ENCODE data around the gene POPDC2.

The POPDC2 gene

DNA sequence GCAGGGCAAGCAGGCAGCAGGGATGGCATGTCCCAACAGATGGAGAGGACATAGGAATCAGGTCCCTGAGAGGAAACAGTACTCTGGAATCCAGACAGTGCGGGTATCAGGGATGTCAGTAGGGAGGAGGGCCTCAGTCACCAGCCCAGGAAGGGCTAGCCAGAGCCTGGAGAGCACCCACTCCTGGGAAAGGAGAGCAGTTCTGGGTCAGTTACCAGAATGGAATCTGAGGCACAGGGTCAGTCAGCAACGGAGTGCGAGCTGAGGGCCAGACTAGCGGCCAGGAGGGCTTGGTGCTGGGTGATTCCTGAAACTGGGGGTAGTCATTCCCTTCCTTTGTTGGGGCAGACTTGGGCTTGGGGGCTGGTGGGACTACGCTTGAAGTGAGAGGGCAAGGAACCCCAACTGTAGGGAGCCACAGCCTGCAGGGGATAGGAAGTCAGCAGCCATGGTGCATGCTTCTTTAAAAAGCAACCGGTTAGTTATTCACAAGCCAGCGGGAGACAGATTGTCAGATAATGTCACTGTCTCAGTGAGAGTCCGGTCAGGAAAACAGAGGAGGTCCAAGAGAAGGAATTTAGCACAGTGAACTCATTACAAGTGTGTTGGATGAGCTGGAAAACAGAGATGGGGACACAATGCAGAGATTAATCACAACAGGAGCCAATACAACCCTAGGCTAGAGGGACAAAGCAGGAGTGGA, 34.8 kb downstream of the POPDC2 start:
- Histone ChIP-seq H3K9me3 (ENCODE audit: control insufficient read depth, insufficient read depth, low read length) (no peaks in the 10 kb centered on the region), H3K9ac (ENCODE audit: low read depth, low read length) (no peak overlapping the region), H3K4me1 (ENCODE audit: insufficient read depth, low read length) (peaks cover under 1% of the 10 kb centered on the region; the same call in 1 of the 2 replicates), H3K36me3 (ENCODE audit: insufficient read depth, low read length) (no peaks in the 10 kb centered on the region)

- H3K9me3 ChIP-seq (ENCODE audit: control insufficient read depth, insufficient read depth, low read length): no peaks in the 10 kb centered on the region
- H3K9ac ChIP-seq (ENCODE audit: low read depth, low read length): no peak overlapping the region
- H3K4me1 ChIP-seq (ENCODE audit: insufficient read depth, low read length): no peaks in the 10 kb centered on the region
- H3K36me3 ChIP-seq (ENCODE audit: insufficient read depth, low read length): no peaks in the 10 kb centered on the region
These were observed 36.2 kb downstream of the POPDC2 start for GRCh38 chr3:119624002-119624720.

- Histone ChIP-seq H3K9me3 (ENCODE audit: control insufficient read depth, insufficient read depth, low read length) (no peaks in the 10 kb centered on the region), H3K4me1 (ENCODE audit: insufficient read depth, low read length) (no peaks in the 10 kb centered on the region), H3K36me3 (ENCODE audit: insufficient read depth, low read length) (no peaks in the 10 kb centered on the region), H3K9ac (ENCODE audit: low read depth, low read length) (no peak overlapping the region)
These were observed 39.5 kb downstream of the POPDC2 start for GRCh38 chr3:119620899-119621298.

GRCh38 chr3:119619094-119619493, 41.3 kb downstream of the POPDC2 start:
- Histone ChIP-seq H3K4me1 (ENCODE audit: insufficient read depth, low read length) (no peaks in the 10 kb centered on the region), H3K9me3 (ENCODE audit: control insufficient read depth, insufficient read depth, low read length) (no peaks in the 10 kb centered on the region)

DNA sequence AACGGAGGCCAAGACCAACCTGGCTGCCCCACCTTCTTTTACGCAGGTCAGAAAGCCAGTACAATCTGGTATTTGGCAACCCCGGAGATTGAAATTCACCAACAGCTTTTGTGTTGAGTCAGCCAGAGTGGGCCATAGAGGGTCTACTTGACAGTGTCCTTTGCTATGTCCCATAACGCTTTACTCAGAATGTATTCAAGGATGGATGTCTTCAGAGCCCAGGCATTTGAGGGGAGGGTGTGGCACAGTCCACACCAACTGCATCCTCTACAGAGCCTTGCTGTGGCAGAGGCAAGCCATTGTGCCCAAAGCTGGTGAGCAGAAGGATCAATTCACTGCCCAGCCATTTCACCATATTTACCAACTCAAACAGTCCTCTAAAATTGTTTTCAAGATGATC, 44.3 kb downstream of the POPDC2 start:
- H3K9ac ChIP-seq (ENCODE audit: low read depth, low read length): no peak overlapping the region

More at GRCh38 chr3:119619094-119619493, 41.3 kb downstream of the POPDC2 start:
- Histone ChIP-seq H3K36me3 (ENCODE audit: insufficient read depth, low read length) (no peaks in the 10 kb centered on the region), H3K9ac (ENCODE audit: low read depth, low read length) (no peak overlapping the region)

DNA sequence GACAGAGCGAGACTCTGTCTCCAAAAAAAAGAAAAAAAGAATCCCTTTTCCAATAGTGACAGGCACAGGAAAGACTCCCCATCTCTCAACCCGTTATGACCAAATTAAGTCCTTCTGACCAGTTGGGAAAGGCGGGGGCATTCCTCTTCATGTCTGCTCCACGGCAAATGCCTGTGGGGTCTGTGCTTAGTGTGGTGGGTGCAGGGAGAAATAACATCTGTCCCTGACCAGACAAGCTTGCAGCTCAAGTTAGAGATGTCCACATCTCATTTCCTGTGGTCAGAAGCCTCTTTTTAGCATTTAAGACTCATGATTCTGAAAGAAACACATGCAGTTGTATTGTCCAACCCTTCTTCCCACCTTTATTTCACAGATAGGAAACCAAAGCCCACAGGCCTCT, 46.5 kb downstream of the POPDC2 start:
- H3K9ac ChIP-seq (ENCODE audit: low read depth, low read length): no peak overlapping the region
- no peaks in the 10 kb centered on the region for H3K36me3 ChIP-seq (ENCODE audit: insufficient read depth, low read length)
- no peaks in the 10 kb centered on the region; the same call in 1 of the 2 replicates for H3K4me1 ChIP-seq (ENCODE audit: insufficient read depth, low read length)
- no peaks in the 10 kb centered on the region for H3K9me3 ChIP-seq (ENCODE audit: control insufficient read depth, insufficient read depth, low read length)

More for the DNA sequence above, 44.3 kb downstream of the POPDC2 start:
- Histone ChIP-seq H3K36me3 (ENCODE audit: insufficient read depth, low read length) (no peaks in the 10 kb centered on the region), H3K9me3 (ENCODE audit: control insufficient read depth, insufficient read depth, low read length) (no peaks in the 10 kb centered on the region), H3K4me1 (ENCODE audit: insufficient read depth, low read length) (no peaks in the 10 kb centered on the region)

DNA sequence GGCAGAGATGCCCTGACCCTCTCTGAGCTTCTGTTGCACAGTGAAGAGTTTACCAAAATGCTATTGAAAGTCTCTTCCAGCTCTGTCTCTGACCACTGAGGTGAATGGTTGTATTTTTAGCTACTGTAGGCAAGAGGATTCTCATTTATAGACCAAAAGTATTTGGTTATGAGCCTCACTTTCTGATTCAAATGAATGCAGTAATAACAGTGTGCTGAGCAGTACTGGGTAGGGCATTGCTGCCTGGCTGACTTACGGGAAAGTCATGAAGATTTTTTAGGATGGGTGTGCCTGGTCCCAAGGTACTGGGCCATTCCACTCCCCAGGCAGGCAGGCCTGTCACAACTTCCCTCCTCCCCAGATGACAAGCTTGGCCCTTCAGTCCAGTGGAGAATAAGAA, 47.2 kb downstream of the POPDC2 start:
- Histone ChIP-seq H3K36me3 (ENCODE audit: insufficient read depth, low read length) (no peaks in the 10 kb centered on the region), H3K9me3 (ENCODE audit: control insufficient read depth, insufficient read depth, low read length) (no peaks in the 10 kb centered on the region), H3K4me1 (ENCODE audit: insufficient read depth, low read length) (no peaks in the 10 kb centered on the region; the same call in 1 of the 2 replicates), H3K9ac (ENCODE audit: low read depth, low read length) (no peak overlapping the region)

GRCh38 chr3:119611664-119612063, 48.7 kb downstream of the POPDC2 start:
- no peaks in the 10 kb centered on the region; the same call in 1 of the 2 replicates for H3K4me1 ChIP-seq (ENCODE audit: insufficient read depth, low read length)
- H3K9ac ChIP-seq (ENCODE audit: low read depth, low read length): no peak overlapping the region
- no peaks in the 10 kb centered on the region for H3K36me3 ChIP-seq (ENCODE audit: insufficient read depth, low read length)
- H3K9me3 ChIP-seq (ENCODE audit: control insufficient read depth, insufficient read depth, low read length): no peaks in the 10 kb centered on the region

GRCh38 chr3:119609301-119609700, 51.1 kb downstream of the POPDC2 start:
- Histone ChIP-seq H3K9me3 (ENCODE audit: control insufficient read depth, insufficient read depth, low read length) (no peaks in the 10 kb centered on the region), H3K4me1 (ENCODE audit: insufficient read depth, low read length) (peaks cover 5% of the 10 kb centered on the region; the same call in 1 of the 2 replicates), H3K9ac (ENCODE audit: low read depth, low read length) (no peak overlapping the region), H3K36me3 (ENCODE audit: insufficient read depth, low read length) (no peaks in the 10 kb centered on the region)

DNA sequence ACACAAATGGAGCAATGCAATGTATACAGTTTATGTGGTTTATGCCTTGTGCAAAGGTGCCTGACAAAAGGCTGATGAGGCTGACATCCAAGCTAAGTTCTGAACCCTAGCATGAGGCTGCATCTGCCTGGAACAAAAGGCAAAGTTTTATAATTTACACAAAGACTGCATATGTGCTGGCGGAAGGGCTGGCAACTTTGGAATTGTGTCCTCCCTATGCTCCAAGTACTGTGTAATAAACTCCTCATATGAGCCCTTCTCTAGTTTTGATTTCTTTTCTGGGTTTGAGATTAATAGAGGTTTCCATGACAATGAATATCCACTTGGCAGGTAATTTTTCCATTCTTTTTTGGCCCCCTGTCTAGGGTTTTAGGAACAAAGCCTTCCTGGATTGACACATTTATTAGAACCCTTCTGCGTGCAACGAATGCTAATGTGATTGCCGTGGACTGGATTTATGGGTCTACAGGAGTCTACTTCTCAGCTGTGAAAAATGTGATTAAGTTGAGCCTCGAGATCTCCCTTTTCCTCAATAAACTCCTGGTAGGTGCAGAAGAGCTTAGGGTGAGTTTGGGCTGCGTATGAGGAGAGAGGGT, 51.9 kb downstream of the POPDC2 start:
- Histone ChIP-seq H3K4me1 (ENCODE audit: insufficient read depth, low read length) (peaks cover 5% of the 10 kb centered on the region; the same call in 1 of the 2 replicates), H3K36me3 (ENCODE audit: insufficient read depth, low read length) (no peaks in the 10 kb centered on the region), H3K9ac (ENCODE audit: low read depth, low read length) (no peak overlapping the region), H3K9me3 (ENCODE audit: control insufficient read depth, insufficient read depth, low read length) (no peaks in the 10 kb centered on the region)

GRCh38 chr3:119604878-119605277, 55.5 kb downstream of the POPDC2 start:
- no peak overlapping the region for H3K9ac ChIP-seq (ENCODE audit: low read depth, low read length)
- H3K36me3 ChIP-seq (ENCODE audit: insufficient read depth, low read length): no peaks in the 10 kb centered on the region
- peaks cover 10% of the 10 kb centered on the region for H3K4me1 ChIP-seq (ENCODE audit: insufficient read depth, low read length)
- no peaks in the 10 kb centered on the region for H3K9me3 ChIP-seq (ENCODE audit: control insufficient read depth, insufficient read depth, low read length)

DNA sequence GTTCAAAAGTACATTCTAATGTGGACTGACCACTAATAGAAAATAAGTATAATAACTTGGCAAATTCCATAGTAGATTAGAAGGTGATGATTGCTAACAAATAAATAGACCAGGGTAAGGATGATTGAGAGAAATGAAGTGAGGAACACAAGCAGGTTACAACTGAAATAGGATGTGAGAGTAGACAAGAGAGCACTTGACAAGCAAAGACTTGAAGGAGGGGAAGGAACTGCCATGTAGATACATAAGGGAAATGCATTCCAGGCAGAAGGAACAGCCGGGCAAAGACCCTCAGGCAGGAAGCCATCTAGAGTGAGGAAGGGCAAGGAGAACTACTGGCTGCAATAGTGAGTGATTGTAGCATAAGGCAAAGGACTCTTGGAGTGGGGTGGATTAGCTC, 57.7 kb downstream of the POPDC2 start:
- Histone ChIP-seq H3K9me3 (ENCODE audit: control insufficient read depth, insufficient read depth, low read length) (no peaks in the 10 kb centered on the region), H3K9ac (ENCODE audit: low read depth, low read length) (no peak overlapping the region), H3K36me3 (ENCODE audit: insufficient read depth, low read length) (no peaks in the 10 kb centered on the region), H3K4me1 (ENCODE audit: insufficient read depth, low read length) (peaks cover 15% of the 10 kb centered on the region)

- Histone ChIP-seq H3K36me3 (ENCODE audit: insufficient read depth, low read length) (no peaks in the 10 kb centered on the region), H3K9ac (ENCODE audit: low read depth, low read length) (no peak overlapping the region), H3K9me3 (ENCODE audit: control insufficient read depth, insufficient read depth, low read length) (no peaks in the 10 kb centered on the region), H3K4me1 (ENCODE audit: insufficient read depth, low read length) (peaks cover 15% of the 10 kb centered on the region)
These were observed 59.2 kb downstream of the POPDC2 start for GRCh38 chr3:119601154-119601553.

- H3K9me3 ChIP-seq (ENCODE audit: control insufficient read depth, insufficient read depth, low read length): no peaks in the 10 kb centered on the region
- H3K4me1 ChIP-seq (ENCODE audit: insufficient read depth, low read length): peaks cover 15% of the 10 kb centered on the region
- no peak overlapping the region for H3K9ac ChIP-seq (ENCODE audit: low read depth, low read length)
- no peaks in the 10 kb centered on the region for H3K36me3 ChIP-seq (ENCODE audit: insufficient read depth, low read length)
These were observed 59.7 kb downstream of the POPDC2 start for GRCh38 chr3:119600732-119601131.
